ENCODE measurements around the gene LSM14B.

GRCh38 chr20:62165762-62166399 is 43.6 kb downstream of the LSM14B start:
- TF ChIP-seq CTCF (IDR thresholded peaks at IDR 0.05): no peak
- TF ChIP-seq EP300 (IDR thresholded peaks at IDR 0.05): no peak
- TF ChIP-seq POLR2A (IDR thresholded peaks at IDR 0.05): no peak
- TF ChIP-seq POLR2AphosphoS5 (IDR thresholded peaks at IDR 0.05): no peak
